H1 (cell line): ENCODE results near the gene TRIM59. TPM values are rescaled to one million over a fixed set of nuclear protein-coding genes. Genes with fewer than 3 reads are reported as not detected.

ENCODE experiments used
- CTCF ChIA-PET: fragments of 300-600 bp; sonication (Branson Sonifier 250); formaldehyde crosslinking; loops from one replicate; lab custom pipeline; 2021; ENCODE audit not compliant: partially characterized antibody; lab: Charles Lee
- POLR2A ChIA-PET: fragments of 300-600 bp; sonication (Branson Sonifier 250); formaldehyde crosslinking; loops from one replicate; lab custom pipeline; 2021; ENCODE audit warnings: inconsistent platforms; ENCODE audit not compliant: partially characterized antibody; lab: Charles Lee
- DNase-seq, 2 experiments: peaks; one replicate each; pipeline versions ENCODE4 v3.0.0 to v3.0.0-alpha.2; 2010 to 2022; ENCODE audit warnings: low spot score in 2 of 2, low read depth in 1 of 2, mixed read lengths in 1 of 2
- FAIRE-seq: peaks from 2 replicates; lab custom pipeline; 2011; peaks lifted over from hg19 to GRCh38; lab: Jason Lieb, UNC
- H2AFZ ChIP-seq: 2 replicates; pipeline ENCODE4 v1.8.1; 2012; ENCODE audit warnings: low read length, inconsistent platforms
- H2AK5ac ChIP-seq: 2 replicates; pipeline ENCODE4 v1.6.1; 2013; ENCODE audit warnings: low read depth, low read length
- H2BK120ac ChIP-seq: replicated peaks from 2 replicates; pipeline ENCODE3; 2013; ENCODE audit warnings: low read depth, low read length, inconsistent platforms
- H2BK12ac ChIP-seq: 2 replicates; pipeline ENCODE4 v1.6.1; 2013; ENCODE audit warnings: low read depth, low read length
- H2BK15ac ChIP-seq: 2 replicates; pipeline ENCODE4 v1.6.1; 2013; ENCODE audit warnings: low read length
- H2BK20ac ChIP-seq: 2 replicates; pipeline ENCODE4 v1.6.1; 2013; ENCODE audit warnings: low read length
- H2BK5ac ChIP-seq: 2 replicates; pipeline ENCODE4 v1.6.1; 2013; ENCODE audit warnings: low read depth, low read length
- H3K14ac ChIP-seq: 2 replicates; pipeline ENCODE4 v1.6.1; 2013; ENCODE audit warnings: inconsistent platforms; ENCODE audit not compliant: insufficient read length
- H3K18ac ChIP-seq: 2 replicates; pipeline ENCODE4 v1.6.1; 2013; ENCODE audit warnings: low read length; ENCODE audit errors: extremely low read depth
- H3K23ac ChIP-seq: 2 replicates; pipeline ENCODE4 v1.6.1; 2013; ENCODE audit warnings: inconsistent platforms; ENCODE audit not compliant: insufficient read length
- H3K23me2 ChIP-seq: 2 replicates; pipeline ENCODE4 v1.6.1; 2013; ENCODE audit warnings: low read depth, low read length
- H3K27ac ChIP-seq: 2 replicates; pipeline ENCODE4 v1.6.1; 2011; ENCODE audit warnings: low read depth, low read length, inconsistent platforms
- H3K27me3 ChIP-seq, 4 experiments: replicated peaks in 1 of 4; 1 replicate in 1 of 4; 2 replicates in 3 of 4; pipeline versions ENCODE4 v1.6.1 to v1.8.1; 2011 to 2013; ENCODE audit warnings: low read length in 3 of 4, mild to moderate bottlenecking in 3 of 4, inconsistent platforms in 2 of 4, mixed read lengths in 2 of 4, moderate library complexity in 1 of 4; ENCODE audit not compliant: control insufficient read depth in 3 of 4, insufficient read depth in 3 of 4; ENCODE audit errors: extremely low read depth in 1 of 4
- H3K36me3 ChIP-seq, 4 experiments: 2 replicates each; pipeline versions ENCODE4 v1.6.1 to v1.8.1; 2011 to 2013; ENCODE audit warnings: mild to moderate bottlenecking in 4 of 4, low read length in 3 of 4, moderate library complexity in 2 of 4, control low read depth in 1 of 4, inconsistent platforms in 1 of 4; ENCODE audit not compliant: insufficient read depth in 4 of 4, control insufficient read depth in 2 of 4
- H3K4ac ChIP-seq: replicated peaks from 2 replicates; pipeline ENCODE3; 2013; ENCODE audit warnings: low read length, low read depth, mixed read lengths, inconsistent platforms; ENCODE audit not compliant: insufficient read length
- H3K4me1 ChIP-seq, 4 experiments: replicated peaks in 1 of 4; 1 replicate in 1 of 4; 2 replicates in 3 of 4; pipeline versions ENCODE4 v1.6.1 to v1.8.1; 2011 to 2013; ENCODE audit warnings: low read length in 3 of 4, inconsistent platforms in 2 of 4, mixed read lengths in 1 of 4; ENCODE audit not compliant: insufficient read depth in 4 of 4, control insufficient read depth in 3 of 4
- H3K4me2 ChIP-seq, 2 experiments: 2 replicates each; pipeline versions ENCODE4 v1.6.1 to v1.8.1; 2011 to 2013; ENCODE audit warnings: low read depth in 2 of 2, low read length in 2 of 2, control low read depth in 1 of 2, inconsistent platforms in 1 of 2, mild to moderate bottlenecking in 1 of 2; ENCODE audit not compliant: insufficient read depth in 1 of 2
- H3K4me3 ChIP-seq, 4 experiments: fragments of 200-600, 300-600 bp in 1 of 4; sonication (generic), shearing (Covaris generic), sonication (Bioruptor Twin) in 1 of 4; 2 replicates each; pipeline versions ENCODE4 v1.5.1 to v1.8.1; 2011 to 2016; ENCODE audit warnings: low read length in 4 of 4, low read depth in 3 of 4, control low read depth in 2 of 4, inconsistent platforms in 2 of 4, mild to moderate bottlenecking in 2 of 4, mixed read lengths in 1 of 4, moderate library complexity in 1 of 4; ENCODE audit not compliant: insufficient read depth in 2 of 4; ENCODE audit errors: extremely low read depth in 1 of 4
- H3K56ac ChIP-seq: replicated peaks from 2 replicates; pipeline ENCODE3; 2013; ENCODE audit warnings: low read depth, mild to moderate bottlenecking, mixed read lengths, low read length, inconsistent platforms; ENCODE audit not compliant: insufficient read length
- H3K79me1 ChIP-seq: 2 replicates; pipeline ENCODE4 v1.6.1; 2013; ENCODE audit warnings: low read depth, low read length, control low read depth
- H3K79me2 ChIP-seq, 2 experiments: 2 replicates each; pipeline versions ENCODE4 v1.6.1 to v1.8.1; 2012 to 2013; ENCODE audit warnings: low read length in 2 of 2, mild to moderate bottlenecking in 2 of 2, inconsistent platforms in 1 of 2; ENCODE audit not compliant: insufficient read depth in 2 of 2, control insufficient read depth in 1 of 2
- H3K9ac ChIP-seq, 4 experiments: replicated peaks in 1 of 4; 1 replicate in 1 of 4; 2 replicates in 3 of 4; pipeline versions ENCODE4 v1.6.1 to v1.8.1; 2011 to 2013; ENCODE audit warnings: low read depth in 3 of 4, low read length in 3 of 4, control low read depth in 2 of 4, mild to moderate bottlenecking in 2 of 4, moderate library complexity in 2 of 4, inconsistent platforms in 1 of 4; ENCODE audit errors: extremely low read depth in 1 of 4
- H3K9me3 ChIP-seq, 2 experiments: 2 replicates each; pipeline versions ENCODE4 v1.6.1 to v1.8.1; 2012 to 2013; ENCODE audit warnings: mild to moderate bottlenecking in 2 of 2, moderate library complexity in 2 of 2, control low read depth in 1 of 2, inconsistent platforms in 1 of 2, low read depth in 1 of 2, low read length in 1 of 2, mixed read lengths in 1 of 2; ENCODE audit not compliant: insufficient read depth in 2 of 2
- H4K20me1 ChIP-seq, 2 experiments: replicated peaks in 1 of 2; 2 replicates each; pipeline versions ENCODE3 to v1.8.1; 2011 to 2013; ENCODE audit warnings: inconsistent platforms in 2 of 2, low read length in 2 of 2, mild to moderate bottlenecking in 1 of 2; ENCODE audit not compliant: insufficient read depth in 2 of 2, control insufficient read depth in 1 of 2
- H4K5ac ChIP-seq: 2 replicates; pipeline ENCODE4 v1.6.1; 2013; ENCODE audit warnings: low read length, low read depth, mixed read lengths, inconsistent platforms; ENCODE audit not compliant: insufficient read length
- H4K8ac ChIP-seq: 2 replicates; pipeline ENCODE4 v1.8.0; 2013; ENCODE audit warnings: mild to moderate bottlenecking, moderate library complexity, low read length, inconsistent platforms; ENCODE audit not compliant: insufficient read depth; ENCODE audit errors: extremely low read depth
- H4K91ac ChIP-seq: replicated peaks from 2 replicates; pipeline ENCODE3; 2013; ENCODE audit warnings: low read length, mixed read lengths, inconsistent platforms; ENCODE audit not compliant: insufficient read length
- KDM4A ChIP-seq: IDR thresholded peaks from one replicate; pipeline ENCODE4 v1.7.1; 2012; ENCODE audit warnings: low read depth, mild to moderate bottlenecking, moderate library complexity, low read length, inconsistent platforms; ENCODE audit not compliant: severe bottlenecking
- PHF8 ChIP-seq: fragments of 200-600 bp; sonication (generic); conservative IDR thresholded peaks from 2 replicates; pipeline ENCODE4 v1.7.1; 2012; ENCODE audit warnings: low read depth, mild to moderate bottlenecking, inconsistent platforms, low read length, moderate library complexity
- WGBS, 2 experiments: shearing (Covaris generic) in 1 of 2; methylation state at CpG; one replicate each; pipeline versions ENCODE4 v1.1.6 to v1.1.7; 2013 to 2015; ENCODE audit warnings: low lambda C conversion rate in 2 of 2, mixed read lengths in 2 of 2, inconsistent platforms in 1 of 2, low coverage in 1 of 2, missing lambda C conversion rate in 1 of 2; ENCODE audit not compliant: insufficient replicate concordance in 2 of 2, insufficient coverage in 1 of 2, insufficient read length in 1 of 2; ENCODE audit errors: extremely low coverage in 1 of 2, missing lambda C conversion rate in 1 of 2; 5-methylcytosine and 5-hydroxymethylcytosine counted together
- polyA plus RNA-seq, 7 experiments: library from polyadenylated mRNA; depleted of rRNA in 3 of 7; stranded (reverse) in 5 of 7; unstranded in 2 of 7; fragments of >200 nt in 5 of 7; fragments of 200-250 nt in 2 of 7; gene quantifications; 1 replicate in 5 of 7; 2 replicates in 1 of 7; 4 replicates in 1 of 7; pipeline versions ENCODE4 v1.2.1 to v1.2.3, GENCODE V29; 2011 to 2013; ENCODE audit warnings: missing spikeins in 2 of 7, mixed read lengths in 2 of 7
- total RNA-seq: library from RNA; stranded (reverse); fragmentation: NEBNext Ultra II Directional; extraction: Animal tissue kit (Norgen Biotek cat#: 25700); gene quantifications from 2 replicates; pipeline ENCODE4 v1.2.1, GENCODE V29; 2021

The TRIM59 gene
- total and polyA plus RNA-seq, 2 of the 8 experiments (the other 6 are each of a cell fraction or from before 2014, with no cell fraction given), result 11.6 to 53.4 TPM

DNA sequence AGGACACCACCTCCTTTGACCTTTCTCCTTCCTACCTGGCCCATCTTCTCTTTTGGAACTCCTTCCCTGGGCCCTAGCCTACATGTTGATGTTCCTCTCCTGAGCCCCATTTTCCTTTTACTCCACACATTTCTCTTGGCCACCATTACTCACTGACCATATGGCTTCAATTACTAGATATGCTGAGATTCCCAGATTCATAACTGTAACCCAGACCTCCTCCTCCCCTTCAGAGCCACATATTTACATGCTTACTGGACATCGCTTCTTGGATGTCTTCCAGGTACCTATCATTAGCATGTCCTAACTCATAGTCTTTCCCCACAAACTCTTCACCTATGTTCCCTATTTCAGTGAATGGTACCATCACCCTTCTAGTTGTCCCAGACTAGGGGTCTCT, 24.4 kb upstream of the TRIM59 start:
- no peak overlapping the region for H3K23ac ChIP-seq
- H3K9me3 ChIP-seq, result peaks cover 17 to 21% of the 10 kb centered on the region in 2 experiments
- no peak overlapping the region for H4K8ac ChIP-seq
- H2BK120ac ChIP-seq, result no peak overlapping the region
- no peaks in the 10 kb centered on the region; a peak in 1 of 8 replicates for H3K36me3 ChIP-seq
- POLR2A ChIA-PET, result interaction anchor here (0.9 to 1.1 kb wide), 2 partner anchors 19 to 24 kb away, joined by 3 to 5 read pairs; partner anchors contain the start of gene TRIM59
- H3K79me1 ChIP-seq, result no peaks in the 10 kb centered on the region
- no peak overlapping the region for H3K4me2 ChIP-seq
- H3K56ac ChIP-seq, result no peak overlapping the region
- no peak overlapping the region for H3K4ac ChIP-seq
- H4K5ac ChIP-seq, result no peak overlapping the region
- H3K23me2 ChIP-seq, result no peaks in the 10 kb centered on the region
- no peaks in the 10 kb centered on the region for H3K27me3 ChIP-seq
- no peak for DNase-seq
- H2BK20ac ChIP-seq, result no peak overlapping the region
- H3K4me1 ChIP-seq, result no peaks in the 10 kb centered on the region
- TF ChIP-seq KDM4A (no peak), PHF8 (no peak)
- H3K27ac ChIP-seq, result no peak overlapping the region
- H3K79me2 ChIP-seq, result no peaks in the 10 kb centered on the region
- H2BK15ac ChIP-seq, result no peak overlapping the region
- H3K9ac ChIP-seq, result no peak overlapping the region
- no peak overlapping the region for H2BK12ac ChIP-seq
- H3K14ac ChIP-seq, result no peak overlapping the region
- no peak overlapping the region for H4K91ac ChIP-seq
- FAIRE-seq, result no peak
- H2AK5ac ChIP-seq, result no peak overlapping the region
- H4K20me1 ChIP-seq, result no peaks in the 10 kb centered on the region
- no peak overlapping the region for H3K4me3 ChIP-seq
- H2AFZ ChIP-seq, result no peak overlapping the region
- H2BK5ac ChIP-seq, result no peak overlapping the region
- 90% methylated on average over 1 of the region's 1 CpG; no CpG with 5 or more reads in 1 of the 2 experiments for WGBS, 2 experiments
- no peak overlapping the region for H3K18ac ChIP-seq
- CTCF ChIA-PET, result interaction anchor here (1.2 to 2.5 kb wide), 2 partner anchors 9 to 15 kb away, joined by 4 to 6 read pairs; no protein-coding TSS in a partner anchor
